Cardiac muscle cell (in vitro differentiated cells and primary cell): ENCODE results near the gene TXNRD2. TPM values are rescaled to one million over a fixed set of nuclear protein-coding genes. Genes with fewer than 3 reads are reported as not detected.

ENCODE experiments used
- DNase-seq, 2 donors: peaks; one replicate each; pipeline versions ENCODE4 v3.0.0 to v3.0.0-alpha.2; 2010 to 2017; ENCODE audit warnings: low read depth in 1 of 2, low spot score in 1 of 2
- H3K27ac ChIP-seq: fragments of 200-600 bp; sonication (generic); 2 replicates; pipeline ENCODE4 v1.5.1; 2016
- H3K27me3 ChIP-seq: fragments of 200-600 bp; sonication (generic); 2 replicates; pipeline ENCODE4 v1.6.0; 2016; ENCODE audit warnings: control low read depth
- H3K36me3 ChIP-seq: fragments of 200-600 bp; sonication (generic); 2 replicates; pipeline ENCODE4 v1.5.1; 2016; ENCODE audit warnings: control low read depth
- H3K4me1 ChIP-seq: fragments of 200-600 bp; sonication (generic); 2 replicates; pipeline ENCODE4 v1.8.1; 2017; ENCODE audit warnings: low read depth, mild to moderate bottlenecking, mixed run types
- H3K4me3 ChIP-seq: fragments of 200-600 bp; sonication (generic); 2 replicates; pipeline ENCODE4 v1.5.1; 2016; ENCODE audit warnings: mild to moderate bottlenecking
- H3K9me3 ChIP-seq: fragments of 200-600 bp; sonication (generic); 2 replicates; pipeline ENCODE4 v1.5.1; 2017; ENCODE audit warnings: low read depth, mild to moderate bottlenecking, control low read depth
- polyA plus RNA-seq: library from polyadenylated mRNA; unstranded; fragments of >200 nt; fragmentation: Nextera tagmentation; extraction: Ambion mirVana; gene quantifications from 2 replicates; pipeline ENCODE4 v1.2.1, GENCODE V29; 2016
- total RNA-seq: library from RNA; depleted of rRNA; stranded (reverse); fragments of >200 nt; gene quantifications from 2 replicates; pipeline ENCODE4 v1.2.3, GENCODE V29; 2016
- TF ChIP-seq, protein P1 (sequence below): IDR thresholded peaks from 2 replicates; pipeline ENCODE4 v1.5.1; 2012; ENCODE audit warnings: low read depth, mild to moderate bottlenecking, low read length

Gene TXNRD2
- total and polyA plus RNA-seq, 2 experiments from 2014 or later: 15.6 to 21.2 TPM

DNA sequence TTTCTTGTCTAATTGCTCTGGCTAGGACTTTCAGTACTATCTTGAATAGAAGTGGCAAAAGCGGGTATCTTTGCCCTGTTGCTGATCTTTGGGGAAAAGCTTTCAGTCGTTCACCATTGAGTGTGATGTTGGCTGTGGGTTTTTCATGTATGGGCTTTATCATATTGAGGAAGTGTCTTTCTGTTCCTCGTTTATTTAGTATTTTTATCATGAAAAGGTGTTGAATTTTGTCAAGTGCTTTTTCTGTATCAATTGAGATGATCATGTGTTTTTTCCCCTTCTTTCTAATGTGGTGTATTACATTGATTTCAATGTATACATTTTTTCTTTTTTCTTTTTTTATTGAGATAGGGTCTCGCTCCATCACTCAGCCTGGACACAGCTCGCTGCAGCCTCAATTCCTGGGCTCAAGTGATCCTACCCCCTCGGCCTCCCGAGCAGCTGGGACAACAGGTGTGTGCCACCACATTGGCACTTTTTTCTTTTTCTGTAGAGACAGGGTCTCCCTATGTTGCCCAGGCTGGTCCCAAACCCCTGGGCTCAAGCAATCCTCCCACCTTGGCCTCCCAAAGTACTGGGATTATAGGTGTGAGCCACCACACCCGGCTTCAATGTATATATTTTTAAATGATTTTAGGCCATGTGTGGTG is 81.6 kb downstream of the TXNRD2 start:
- DNase-seq: no peak
- Histone ChIP-seq H3K4me3 (no peak overlapping the region), H3K4me1 (no peaks in the 10 kb centered on the region), H3K9me3 (no peaks in the 10 kb centered on the region), H3K27me3 (no peaks in the 10 kb centered on the region), H3K36me3 (no peaks in the 10 kb centered on the region), H3K27ac (no peak overlapping the region)
- TF ChIP-seq, protein P1, sequence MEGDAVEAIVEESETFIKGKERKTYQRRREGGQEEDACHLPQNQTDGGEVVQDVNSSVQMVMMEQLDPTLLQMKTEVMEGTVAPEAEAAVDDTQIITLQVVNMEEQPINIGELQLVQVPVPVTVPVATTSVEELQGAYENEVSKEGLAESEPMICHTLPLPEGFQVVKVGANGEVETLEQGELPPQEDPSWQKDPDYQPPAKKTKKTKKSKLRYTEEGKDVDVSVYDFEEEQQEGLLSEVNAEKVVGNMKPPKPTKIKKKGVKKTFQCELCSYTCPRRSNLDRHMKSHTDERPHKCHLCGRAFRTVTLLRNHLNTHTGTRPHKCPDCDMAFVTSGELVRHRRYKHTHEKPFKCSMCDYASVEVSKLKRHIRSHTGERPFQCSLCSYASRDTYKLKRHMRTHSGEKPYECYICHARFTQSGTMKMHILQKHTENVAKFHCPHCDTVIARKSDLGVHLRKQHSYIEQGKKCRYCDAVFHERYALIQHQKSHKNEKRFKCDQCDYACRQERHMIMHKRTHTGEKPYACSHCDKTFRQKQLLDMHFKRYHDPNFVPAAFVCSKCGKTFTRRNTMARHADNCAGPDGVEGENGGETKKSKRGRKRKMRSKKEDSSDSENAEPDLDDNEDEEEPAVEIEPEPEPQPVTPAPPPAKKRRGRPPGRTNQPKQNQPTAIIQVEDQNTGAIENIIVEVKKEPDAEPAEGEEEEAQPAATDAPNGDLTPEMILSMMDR: no peak

DNA sequence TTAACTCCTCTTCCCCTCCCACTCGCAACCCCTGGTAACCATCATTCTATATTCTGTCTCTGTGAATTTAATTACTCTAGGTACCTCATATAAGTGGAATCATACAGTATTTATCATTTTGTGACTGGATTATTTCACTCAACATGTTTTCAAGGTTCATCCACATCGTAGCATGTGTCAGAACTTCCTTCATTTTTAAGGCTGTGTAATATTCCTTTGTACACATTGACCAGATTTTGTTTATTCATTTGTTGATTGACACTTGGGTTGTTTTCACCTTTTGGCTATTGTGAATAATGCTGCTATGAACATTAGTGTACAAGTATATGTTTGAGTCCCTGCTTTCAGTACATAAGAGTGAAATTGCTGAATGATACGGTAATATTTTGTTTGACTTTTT is 84.2 kb downstream of the TXNRD2 start:
- H3K27me3 ChIP-seq: no peaks in the 10 kb centered on the region
- no peaks in the 10 kb centered on the region for H3K9me3 ChIP-seq
- H3K4me1 ChIP-seq: peaks cover 8% of the 10 kb centered on the region
- DNase-seq: no peak
- no peak overlapping the region for H3K27ac ChIP-seq
- no peaks in the 10 kb centered on the region for H3K36me3 ChIP-seq
- TF ChIP-seq, protein P1: no peak
- no peak overlapping the region for H3K4me3 ChIP-seq

DNA sequence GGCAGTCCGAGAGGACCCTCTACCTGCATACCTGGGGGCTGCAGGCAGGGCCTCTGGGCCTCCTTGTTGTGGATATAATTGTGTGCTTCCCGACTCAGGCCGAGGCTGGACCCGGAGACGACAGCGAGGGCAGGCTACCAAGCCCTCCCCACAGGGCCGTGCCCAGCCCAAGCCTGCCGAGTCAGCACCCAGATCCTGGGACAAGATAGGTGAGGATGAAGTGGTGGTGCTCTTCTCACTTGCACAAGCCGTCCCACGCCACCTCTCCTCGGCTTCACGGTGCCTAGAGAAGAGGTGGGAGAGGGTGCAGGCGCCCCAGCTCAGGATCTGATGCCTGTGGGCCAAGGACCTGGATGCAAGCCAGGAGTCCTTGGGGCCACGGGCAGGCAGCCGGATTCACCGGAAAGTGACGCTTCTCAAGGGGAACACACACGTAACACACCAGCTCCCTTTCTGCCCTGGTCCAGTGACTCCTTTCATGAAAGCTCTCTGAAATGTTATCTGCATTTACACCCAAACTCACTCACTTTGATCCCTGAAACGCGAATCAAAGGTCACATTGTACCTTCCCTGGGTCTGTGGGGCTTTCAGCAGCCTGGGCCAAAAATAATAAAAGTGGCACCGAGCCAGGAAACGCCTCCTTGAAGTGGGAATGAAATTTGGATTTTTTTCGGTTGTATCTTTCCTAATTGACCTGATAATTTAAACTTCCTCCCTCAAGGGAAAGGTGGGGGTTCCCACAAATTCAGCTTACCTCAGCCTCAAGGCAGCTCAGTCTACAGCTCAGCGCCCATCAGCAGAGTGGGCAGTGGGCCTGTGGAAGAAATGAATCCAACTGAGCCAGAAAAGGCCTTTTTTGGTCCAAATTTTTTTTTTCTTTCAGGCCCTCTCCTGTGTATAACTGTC is 85.9 kb downstream of the TXNRD2 start:
- peak in 1 of 2 donors; percentile 78 for DNase-seq
- H3K27ac ChIP-seq: peak overlapping the region; percentile 76
- H3K4me3 ChIP-seq: peak overlapping the region; percentile 80

DNA sequence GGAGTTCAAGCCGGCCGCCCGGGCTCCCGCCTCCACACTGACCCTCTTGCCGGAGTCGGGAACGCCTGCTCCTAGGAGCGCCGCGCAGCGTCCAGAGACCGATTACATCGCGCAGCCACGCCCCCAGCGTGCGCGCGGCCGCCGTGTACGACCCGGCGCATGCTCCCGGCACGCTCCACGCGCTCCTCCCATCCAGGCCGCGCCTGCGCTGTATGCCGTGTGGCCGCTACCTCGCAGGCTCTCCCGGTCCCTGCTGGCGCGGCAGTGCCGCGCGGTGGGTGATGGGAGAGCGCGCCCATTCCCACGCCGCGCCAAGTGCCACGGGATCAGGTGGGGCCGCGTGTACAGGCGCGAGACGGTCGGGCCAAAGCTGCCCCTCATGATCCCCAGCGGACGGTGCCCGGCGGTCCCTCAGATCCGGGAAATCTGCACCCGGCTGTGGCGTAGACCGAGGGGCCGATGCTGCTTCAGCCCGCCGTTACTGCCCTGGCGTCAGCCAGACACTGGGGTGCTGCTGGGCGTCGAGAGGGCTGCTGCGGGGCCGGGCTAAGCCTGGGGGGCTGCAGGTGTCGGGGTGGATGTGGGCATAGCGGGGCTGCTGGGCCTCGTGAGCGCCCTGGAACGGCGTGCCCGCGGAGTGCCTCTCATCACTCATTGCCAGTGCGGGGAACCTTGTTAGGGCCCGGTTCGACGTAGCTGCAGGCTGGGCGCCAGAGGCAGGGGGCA is 86.7 kb downstream of the TXNRD2 start, which contains the start of the genes GNB1L and RTL10:
TSS of gene GNB1L (minus strand) at position 97 of the 726 bp plus-strand sequence. CDS start 33,519 bp downstream, outside the sequence.
TSS of gene RTL10 (minus strand) at position 97 of the 726 bp plus-strand sequence. CDS start 2,613 bp downstream, outside the sequence.
- TF ChIP-seq, protein P1: peak; percentile 14
- peak within 1 kb of the TSS; percentile 91 for H3K27ac ChIP-seq

More for the DNA sequence above, 85.9 kb downstream of the TXNRD2 start:
- Histone ChIP-seq H3K4me1 (peaks cover 8% of the 10 kb centered on the region), H3K36me3 (peaks cover 8% of the 10 kb centered on the region), H3K27me3 (no peaks in the 10 kb centered on the region), H3K9me3 (no peaks in the 10 kb centered on the region)
- TF ChIP-seq, protein P1: no peak

More for the DNA sequence above, 86.7 kb downstream of the TXNRD2 start, which contains the start of the genes GNB1L and RTL10:
- H3K4me1 ChIP-seq: peaks cover 8% of the 10 kb centered on the region
- no peaks in the 10 kb centered on the region for H3K27me3 ChIP-seq
- H3K36me3 ChIP-seq: peaks cover 10% of the 10 kb centered on the region
- H3K9me3 ChIP-seq: no peaks in the 10 kb centered on the region
- peak; percentile 98 to 99 for DNase-seq
- H3K4me3 ChIP-seq: peak within 1 kb of the TSS; percentile 80
